Keratinocyte (primary cell): ENCODE data around the gene C7orf33.

Experiments
- EZH2 ChIP-seq: IDR thresholded peaks from one replicate; pipeline ENCODE4 v1.6.1; 2012; ENCODE audit warnings: inconsistent platforms, mild to moderate bottlenecking, low read length, moderate library complexity
- TF ChIP-seq, protein P1 (sequence below), 3 experiments: IDR thresholded peaks in 1 of 3; conservative IDR thresholded peaks in 1 of 3; optimal IDR thresholded peaks in 1 of 3; 2 replicates in 2 of 3; 3 replicates in 1 of 3; pipeline versions ENCODE3 to v1.5.1; 2011; ENCODE audit warnings: low read length in 3 of 3, mild to moderate bottlenecking in 3 of 3, moderate library complexity in 2 of 3, control low read depth in 1 of 3, inconsistent platforms in 1 of 3; ENCODE audit not compliant: insufficient read depth in 2 of 3; ENCODE audit errors: extremely low read depth in 1 of 3

DNA sequence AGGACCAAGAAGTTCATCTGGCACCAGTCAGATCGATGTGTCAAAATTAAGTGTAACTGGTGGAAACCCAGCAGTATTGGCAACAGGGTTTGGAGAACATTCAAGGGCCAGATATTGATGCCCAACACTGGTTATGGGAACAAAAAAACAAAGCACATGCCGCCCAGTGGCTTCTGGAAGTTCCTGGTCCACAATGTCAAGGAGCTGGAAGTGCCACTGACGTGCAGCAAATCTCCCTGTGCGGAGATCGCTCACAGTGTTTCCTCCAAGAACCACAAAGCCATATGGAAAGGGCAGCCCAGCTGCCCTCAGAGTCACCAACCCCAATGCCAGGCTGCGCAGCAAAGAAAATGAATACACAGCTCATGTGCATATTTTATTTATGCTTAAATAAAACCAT is 10.1 kb upstream of the C7orf33 start:
- TF ChIP-seq, protein P1, sequence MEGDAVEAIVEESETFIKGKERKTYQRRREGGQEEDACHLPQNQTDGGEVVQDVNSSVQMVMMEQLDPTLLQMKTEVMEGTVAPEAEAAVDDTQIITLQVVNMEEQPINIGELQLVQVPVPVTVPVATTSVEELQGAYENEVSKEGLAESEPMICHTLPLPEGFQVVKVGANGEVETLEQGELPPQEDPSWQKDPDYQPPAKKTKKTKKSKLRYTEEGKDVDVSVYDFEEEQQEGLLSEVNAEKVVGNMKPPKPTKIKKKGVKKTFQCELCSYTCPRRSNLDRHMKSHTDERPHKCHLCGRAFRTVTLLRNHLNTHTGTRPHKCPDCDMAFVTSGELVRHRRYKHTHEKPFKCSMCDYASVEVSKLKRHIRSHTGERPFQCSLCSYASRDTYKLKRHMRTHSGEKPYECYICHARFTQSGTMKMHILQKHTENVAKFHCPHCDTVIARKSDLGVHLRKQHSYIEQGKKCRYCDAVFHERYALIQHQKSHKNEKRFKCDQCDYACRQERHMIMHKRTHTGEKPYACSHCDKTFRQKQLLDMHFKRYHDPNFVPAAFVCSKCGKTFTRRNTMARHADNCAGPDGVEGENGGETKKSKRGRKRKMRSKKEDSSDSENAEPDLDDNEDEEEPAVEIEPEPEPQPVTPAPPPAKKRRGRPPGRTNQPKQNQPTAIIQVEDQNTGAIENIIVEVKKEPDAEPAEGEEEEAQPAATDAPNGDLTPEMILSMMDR (optimal IDR thresholded peaks at IDR 0.05 in 1 of 3, IDR thresholded peaks at IDR 0.05 in 1 of 3, conservative IDR thresholded peaks at IDR 0.05 in 1 of 3; ENCODE audit: extremely low read depth in 1 of 3, insufficient read depth in 2 of 3, low read length in 3 of 3), result no peak
- TF ChIP-seq EZH2, result no peak
